Mammary epithelial cell (primary cell): ENCODE measurements around the gene PLA2G2A.

ENCODE experiments used
- EZH2 ChIP-seq: IDR thresholded peaks from 2 replicates; pipeline ENCODE4 v1.6.1; 2012; ENCODE audit warnings: low read length, inconsistent platforms, borderline replicate concordance
- TF ChIP-seq, protein P1 (sequence below), 2 donors: IDR thresholded peaks in 1 of 2; conservative IDR thresholded peaks in 1 of 2; 2 replicates each; pipeline ENCODE4 v1.5.1; 2011 to 2012; ENCODE audit warnings: inconsistent platforms in 2 of 2, low read length in 2 of 2, mild to moderate bottlenecking in 2 of 2, control low read depth in 1 of 2, low read depth in 1 of 2; ENCODE audit not compliant: insufficient read depth in 1 of 2; ENCODE audit errors: extremely low read depth in 1 of 2

DNA sequence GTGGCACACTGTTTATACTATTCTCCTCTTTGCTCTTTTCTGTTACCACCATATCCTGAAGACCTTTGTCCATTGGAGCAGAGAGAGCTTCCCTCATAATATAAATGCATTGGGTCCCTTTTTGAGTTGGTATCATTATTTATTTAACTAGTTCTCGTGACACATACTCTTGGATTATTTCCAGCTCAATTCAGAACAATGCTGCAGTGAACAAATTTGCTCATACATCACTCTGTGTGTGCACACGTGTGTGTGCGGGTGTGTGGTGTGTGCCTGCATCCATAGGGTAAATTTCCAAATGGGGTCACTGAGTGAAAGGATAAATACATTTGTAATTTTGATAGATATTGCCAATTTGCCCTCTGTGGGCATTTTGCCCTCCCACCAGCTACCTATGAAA is 5.8 kb downstream of the PLA2G2A start:
- no peak for TF ChIP-seq EZH2
- TF ChIP-seq, protein P1, sequence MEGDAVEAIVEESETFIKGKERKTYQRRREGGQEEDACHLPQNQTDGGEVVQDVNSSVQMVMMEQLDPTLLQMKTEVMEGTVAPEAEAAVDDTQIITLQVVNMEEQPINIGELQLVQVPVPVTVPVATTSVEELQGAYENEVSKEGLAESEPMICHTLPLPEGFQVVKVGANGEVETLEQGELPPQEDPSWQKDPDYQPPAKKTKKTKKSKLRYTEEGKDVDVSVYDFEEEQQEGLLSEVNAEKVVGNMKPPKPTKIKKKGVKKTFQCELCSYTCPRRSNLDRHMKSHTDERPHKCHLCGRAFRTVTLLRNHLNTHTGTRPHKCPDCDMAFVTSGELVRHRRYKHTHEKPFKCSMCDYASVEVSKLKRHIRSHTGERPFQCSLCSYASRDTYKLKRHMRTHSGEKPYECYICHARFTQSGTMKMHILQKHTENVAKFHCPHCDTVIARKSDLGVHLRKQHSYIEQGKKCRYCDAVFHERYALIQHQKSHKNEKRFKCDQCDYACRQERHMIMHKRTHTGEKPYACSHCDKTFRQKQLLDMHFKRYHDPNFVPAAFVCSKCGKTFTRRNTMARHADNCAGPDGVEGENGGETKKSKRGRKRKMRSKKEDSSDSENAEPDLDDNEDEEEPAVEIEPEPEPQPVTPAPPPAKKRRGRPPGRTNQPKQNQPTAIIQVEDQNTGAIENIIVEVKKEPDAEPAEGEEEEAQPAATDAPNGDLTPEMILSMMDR (conservative IDR thresholded peaks at IDR 0.05 in 1 of 2, IDR thresholded peaks at IDR 0.05 in 1 of 2; ENCODE audit: extremely low read depth in 1 of 2, insufficient read depth in 1 of 2, low read depth in 1 of 2, low read length in 2 of 2), result no peak
